HepG2 (cell line): ENCODE data around the gene ITGAX.

Experiments
- CAMTA2 ChIP-seq: sonication (generic); formaldehyde crosslinking; IDR thresholded peaks from 2 replicates; pipeline ENCODE4 v1.4.0; 2020; ENCODE audit warnings: mild to moderate bottlenecking, missing genetic modification reagents, borderline replicate concordance
- CTCF ChIP-seq: sonication (generic); formaldehyde crosslinking; IDR thresholded peaks from 2 replicates; pipeline ENCODE4 v1.5.0; 2020; ENCODE audit warnings: mild to moderate bottlenecking, missing genetic modification reagents, moderate library complexity
- KDM1A ChIP-seq: IDR thresholded peaks from 2 replicates; pipeline ENCODE4 v1.6.1; 2016; ENCODE audit warnings: missing compliant biosample characterization
- MAFG ChIP-seq: sonication (generic); formaldehyde crosslinking; IDR thresholded peaks from 2 replicates; pipeline ENCODE4 v1.5.1; 2020; ENCODE audit warnings: mild to moderate bottlenecking, missing genetic modification reagents
- MAX ChIP-seq: IDR thresholded peaks from 2 replicates; pipeline ENCODE4 v1.6.1; 2012; ENCODE audit warnings: inconsistent platforms
- MIER2 ChIP-seq: IDR thresholded peaks from 2 replicates; pipeline ENCODE4 v1.6.1; 2016; ENCODE audit warnings: missing biosample characterization, missing genetic modification reagents
- PHB2 ChIP-seq: fragments of 450-650 bp; IDR thresholded peaks from 2 replicates; pipeline ENCODE4 v1.6.1; 2018; ENCODE audit not compliant: partially characterized antibody
- POLR2A ChIP-seq, 2 experiments: IDR thresholded peaks; 2 replicates each; pipeline ENCODE4 v1.6.1; 2011; ENCODE audit warnings: low read depth in 2 of 2, low read length in 2 of 2, mild to moderate bottlenecking in 1 of 2, moderate library complexity in 1 of 2; ENCODE audit not compliant: insufficient read depth in 1 of 2
- SMYD3 ChIP-seq: sonication (generic); formaldehyde crosslinking; IDR thresholded peaks from 2 replicates; pipeline ENCODE4 v1.8.1; 2023; ENCODE audit warnings: mild to moderate bottlenecking, missing genetic modification reagents
- ZBTB7A ChIP-seq: sonication (generic); formaldehyde crosslinking; IDR thresholded peaks from 2 replicates; pipeline ENCODE4 v1.8.0; 2022; ENCODE audit warnings: mild to moderate bottlenecking, missing genetic modification reagents
- ZHX1 ChIP-seq: sonication (generic); formaldehyde crosslinking; IDR thresholded peaks from 2 replicates; pipeline ENCODE4 v1.8.1; 2022; ENCODE audit warnings: low read depth, mild to moderate bottlenecking, missing genetic modification reagents
- ZNF615 ChIP-seq: sonication (generic); formaldehyde crosslinking; IDR thresholded peaks from 2 replicates; pipeline ENCODE4 v1.5.0; 2020; ENCODE audit warnings: mild to moderate bottlenecking, missing genetic modification reagents, borderline replicate concordance

- TF ChIP-seq PHB2 (no peak), MAFG (CRISPR knock-in tag) (no peak), CTCF (CRISPR knock-in tag) (no peak), SMYD3 (CRISPR knock-in tag) (no peak), ZBTB7A (CRISPR knock-in tag) (no peak), MIER2 (CRISPR knock-in tag) (no peak), KDM1A (no peak), ZHX1 (no peak), POLR2A (IDR thresholded peaks at IDR 0.05; ENCODE audit: insufficient read depth in 1 of 2, low read depth in 2 of 2, low read length in 2 of 2) (no peak), ZNF615 (no peak), MAX (no peak), CAMTA2 (no peak)
Observed at GRCh38 chr16:31363721-31364120, 8.7 kb downstream of the ITGAX start.
